ENCODE results near the gene NPAS2.

The NPAS2 gene

GRCh38 chr2:100855606-100856005 is 35.7 kb downstream of the NPAS2 start:
- DNase-seq (ENCODE audit: low read depth) = no peak

DNA sequence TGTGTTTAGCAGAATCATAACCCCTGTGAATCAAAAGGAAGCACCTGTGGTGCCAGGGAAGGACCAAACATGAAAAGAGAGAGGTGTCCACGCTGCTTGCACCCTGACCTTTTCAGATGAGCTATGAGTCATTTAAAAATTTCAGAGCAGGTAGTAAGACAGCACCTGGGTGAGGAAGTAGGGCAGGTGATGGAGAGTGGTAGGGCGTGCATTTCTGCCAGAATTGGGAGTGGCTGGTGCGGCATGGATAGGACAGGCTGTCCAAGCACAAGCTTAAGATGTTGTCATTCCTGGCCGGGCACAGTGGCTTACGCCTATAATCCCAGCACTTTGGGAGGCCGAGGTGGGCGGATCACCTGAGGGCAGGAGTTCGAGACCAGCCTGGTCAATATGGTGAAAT is 36.8 kb downstream of the NPAS2 start:
- no peak for DNase-seq (ENCODE audit: low read depth)

- no peak for DNase-seq (ENCODE audit: low read depth)
Measured at GRCh38 chr2:100857341-100857740, 37.4 kb downstream of the NPAS2 start.

- no peak for DNase-seq (ENCODE audit: low read depth)
Measured at GRCh38 chr2:100857915-100858314, 38.0 kb downstream of the NPAS2 start.

- no peak for DNase-seq (ENCODE audit: low read depth)
Measured at GRCh38 chr2:100859902-100860301, 40.0 kb downstream of the NPAS2 start.

GRCh38 chr2:100861340-100861739 is 41.4 kb downstream of the NPAS2 start:
- DNase-seq (ENCODE audit: low read depth) = no peak

DNA sequence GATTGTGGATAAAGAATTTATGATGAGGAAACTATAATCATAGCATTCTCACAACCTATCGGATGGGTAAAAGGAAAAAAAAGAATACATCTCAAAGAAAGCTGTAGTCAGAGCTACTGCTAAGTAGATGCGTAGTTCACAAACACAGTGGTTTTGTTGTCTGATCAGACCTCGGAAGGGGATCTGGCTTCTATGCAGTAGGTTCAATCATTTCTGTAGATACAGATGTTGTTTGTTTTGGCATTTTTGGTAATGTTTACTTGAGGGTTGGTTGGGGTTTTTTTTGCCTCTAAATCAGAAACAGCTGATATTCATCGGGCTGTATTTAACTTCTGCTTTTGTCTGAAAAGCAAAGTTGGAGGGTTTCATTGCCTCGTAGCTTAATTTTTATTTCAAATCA is 42.1 kb downstream of the NPAS2 start:
- DNase-seq (ENCODE audit: low read depth) = no peak

DNA sequence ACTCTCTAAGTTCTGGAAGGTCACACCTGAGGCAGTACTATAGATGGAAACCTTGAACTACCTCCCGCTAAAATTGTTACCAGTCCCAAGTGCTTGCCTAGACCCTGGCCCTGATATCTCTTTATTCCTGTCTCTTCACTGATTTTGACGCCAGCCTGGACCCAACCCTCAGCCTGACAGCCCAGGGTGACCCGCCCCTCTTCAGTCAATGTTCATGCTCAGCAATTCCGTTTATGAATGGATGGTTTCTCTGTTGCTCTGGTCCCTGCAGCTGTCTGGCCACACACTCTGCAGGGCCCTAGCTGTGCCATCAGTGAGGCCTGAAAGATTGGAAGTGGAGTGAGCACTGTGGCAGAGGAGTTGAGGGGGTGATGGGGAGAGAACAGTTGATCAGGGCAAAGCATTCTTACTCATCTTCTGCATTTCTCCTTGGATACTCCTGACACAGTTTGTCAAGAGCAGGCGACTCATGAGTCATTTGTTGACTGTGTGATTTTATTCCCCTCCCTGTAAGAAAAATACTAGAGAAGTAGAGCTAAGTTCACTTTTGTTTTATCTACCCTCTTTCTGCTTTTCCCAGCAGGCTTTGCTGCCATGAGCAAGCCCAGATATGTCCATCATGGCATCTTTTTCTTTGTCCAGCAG is 46.0 kb downstream of the NPAS2 start:
- no peak for DNase-seq (ENCODE audit: low read depth)

GRCh38 chr2:100868083-100868482 is 48.1 kb downstream of the NPAS2 start:
- no peak for DNase-seq (ENCODE audit: low read depth)

DNA sequence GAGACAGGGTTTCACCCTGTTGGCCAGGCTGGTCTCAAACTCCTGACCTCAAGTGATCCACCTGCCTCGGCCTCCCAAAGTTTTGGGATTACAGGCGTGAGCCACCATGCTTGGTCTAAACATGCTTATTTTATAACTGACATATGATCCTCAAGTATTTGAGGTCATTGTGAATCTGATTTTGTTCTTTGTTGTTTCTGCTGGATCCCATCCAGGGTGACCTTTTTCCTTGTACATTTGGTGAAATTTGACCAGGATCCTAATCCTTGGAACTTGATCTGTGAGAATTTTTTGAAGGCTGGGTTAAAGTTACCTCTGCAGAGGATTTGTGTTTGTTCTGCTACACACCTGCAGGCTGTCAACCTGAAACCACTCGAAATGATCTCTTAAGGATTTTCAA is 49.2 kb downstream of the NPAS2 start:
- DNase-seq (ENCODE audit: low read depth) = no peak

- DNase-seq (ENCODE audit: low read depth) = no peak
Measured at GRCh38 chr2:100870652-100871531, 51.0 kb downstream of the NPAS2 start.

GRCh38 chr2:100875516-100876230 is 55.7 kb downstream of the NPAS2 start:
- DNase-seq (ENCODE audit: low read depth) = no peak

- DNase-seq (ENCODE audit: low read depth) = no peak
Measured at GRCh38 chr2:100876231-100876860, 56.4 kb downstream of the NPAS2 start.

GRCh38 chr2:100877555-100877954 is 57.6 kb downstream of the NPAS2 start:
- no peak for DNase-seq (ENCODE audit: low read depth)

GRCh38 chr2:100878000-100878791 is 58.3 kb downstream of the NPAS2 start:
- DNase-seq (ENCODE audit: low read depth) = no peak

DNA sequence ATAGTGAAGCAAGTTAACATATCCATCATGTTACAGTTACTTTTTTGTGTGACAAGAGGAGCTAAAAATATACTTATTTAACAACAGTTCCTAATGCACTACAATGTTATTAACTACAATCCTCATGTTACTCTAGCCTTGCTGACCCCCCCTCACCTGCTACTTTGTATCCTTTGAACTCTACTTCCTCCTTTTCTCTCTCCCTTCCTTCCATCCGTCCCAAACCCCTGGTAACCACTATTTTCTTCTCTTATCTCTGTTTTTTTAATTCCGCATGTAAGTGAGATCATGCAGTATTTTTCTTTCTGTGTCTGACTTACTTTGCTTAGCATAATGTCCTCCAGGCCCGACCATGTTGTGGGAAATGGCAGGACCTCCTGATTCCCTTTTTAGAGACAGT is 59.4 kb downstream of the NPAS2 start:
- DNase-seq (ENCODE audit: low read depth) = no peak

DNA sequence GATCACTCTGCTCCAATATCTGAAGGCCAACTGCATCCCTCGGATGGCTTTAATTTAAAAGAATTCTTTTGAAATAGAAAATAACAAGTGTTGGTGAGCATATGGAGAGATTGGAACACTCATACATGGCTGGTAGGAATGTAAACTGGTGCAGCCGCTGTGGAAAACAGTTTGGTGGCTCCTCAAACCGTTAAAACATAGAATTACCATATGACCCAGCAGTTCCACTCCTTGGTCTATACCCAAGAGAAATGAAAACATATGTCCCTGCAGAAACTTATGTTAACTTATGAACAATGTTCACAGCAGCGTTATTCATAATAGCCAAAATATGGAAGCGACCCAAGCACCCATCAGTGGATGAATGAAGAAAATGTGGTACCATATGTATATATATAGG is 60.1 kb downstream of the NPAS2 start:
- no peak for DNase-seq (ENCODE audit: low read depth)

- no peak for DNase-seq (ENCODE audit: low read depth)
Measured at GRCh38 chr2:100880730-100881129, 60.8 kb downstream of the NPAS2 start.

- no peak for DNase-seq (ENCODE audit: low read depth)
Measured at GRCh38 chr2:100882645-100883613, 63.0 kb downstream of the NPAS2 start.

GRCh38 chr2:100884145-100884621 is 64.2 kb downstream of the NPAS2 start:
- no peak for DNase-seq (ENCODE audit: low read depth)

Measured in activated T-cell treated with anti-CD3 and anti-CD28 coated beads for 24 hours (primary cell).